ENCODE measurements around the gene CLEC2L. TPM values are rescaled to one million over a fixed set of nuclear protein-coding genes. Genes with fewer than 3 reads are reported as not detected.
A peak's percentile ranks its signal among the peaks of the same experiment; 100 is the strongest.

CLEC2L gene
- total and polyA plus RNA-seq, 9 donors, result 0.15 to 1.5 (median 0.33) TPM; not detected in 6

DNA sequence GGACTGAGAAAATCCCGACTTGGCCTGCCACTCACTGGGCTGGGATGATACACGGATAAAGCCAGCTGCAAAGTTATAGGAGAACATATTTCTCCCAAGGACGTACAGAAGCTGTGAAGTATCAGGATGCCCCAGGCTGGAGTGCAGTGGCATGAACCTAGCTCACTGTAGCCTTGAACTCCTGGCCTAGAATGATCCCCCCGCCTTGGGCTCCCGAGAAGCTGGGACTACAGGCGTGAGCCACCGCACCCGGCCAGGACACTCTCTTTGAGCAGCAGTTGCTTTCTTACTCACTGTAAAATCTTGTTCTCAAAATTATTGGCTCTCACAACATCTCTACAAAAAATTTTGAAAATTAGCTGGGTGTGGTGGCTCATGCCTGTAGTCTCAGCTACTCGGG, 50.4 kb downstream of the CLEC2L start:
- H3K27ac ChIP-seq, result no peak overlapping the region
- H3K9me3 ChIP-seq, result no peaks in the 10 kb centered on the region
- TF ChIP-seq EP300 (IDR thresholded peaks at IDR 0.05) (no peak), POLR2A (IDR thresholded peaks at IDR 0.05) (no peak)
- TF ChIP-seq, protein P1, sequence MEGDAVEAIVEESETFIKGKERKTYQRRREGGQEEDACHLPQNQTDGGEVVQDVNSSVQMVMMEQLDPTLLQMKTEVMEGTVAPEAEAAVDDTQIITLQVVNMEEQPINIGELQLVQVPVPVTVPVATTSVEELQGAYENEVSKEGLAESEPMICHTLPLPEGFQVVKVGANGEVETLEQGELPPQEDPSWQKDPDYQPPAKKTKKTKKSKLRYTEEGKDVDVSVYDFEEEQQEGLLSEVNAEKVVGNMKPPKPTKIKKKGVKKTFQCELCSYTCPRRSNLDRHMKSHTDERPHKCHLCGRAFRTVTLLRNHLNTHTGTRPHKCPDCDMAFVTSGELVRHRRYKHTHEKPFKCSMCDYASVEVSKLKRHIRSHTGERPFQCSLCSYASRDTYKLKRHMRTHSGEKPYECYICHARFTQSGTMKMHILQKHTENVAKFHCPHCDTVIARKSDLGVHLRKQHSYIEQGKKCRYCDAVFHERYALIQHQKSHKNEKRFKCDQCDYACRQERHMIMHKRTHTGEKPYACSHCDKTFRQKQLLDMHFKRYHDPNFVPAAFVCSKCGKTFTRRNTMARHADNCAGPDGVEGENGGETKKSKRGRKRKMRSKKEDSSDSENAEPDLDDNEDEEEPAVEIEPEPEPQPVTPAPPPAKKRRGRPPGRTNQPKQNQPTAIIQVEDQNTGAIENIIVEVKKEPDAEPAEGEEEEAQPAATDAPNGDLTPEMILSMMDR (IDR thresholded peaks at IDR 0.05), result no peak
- no peak for DNase-seq
- no peak overlapping the region for H3K4me3 ChIP-seq
- no peaks in the 10 kb centered on the region for H3K36me3 ChIP-seq
- intact Hi-C loops (cut with DNase I), result no loop called here
- no peaks in the 10 kb centered on the region for H3K4me1 ChIP-seq (ENCODE audit: insufficient read depth)
- WGBS, 3 donors, result 90 to 91% (median 90%) methylated on average over 9 of the region's 9 CpGs
- no peaks in the 10 kb centered on the region for H3K27me3 ChIP-seq

GRCh38 chr7:139574618-139575337, 51.3 kb downstream of the CLEC2L start:
- intact Hi-C loops (cut with DNase I), result no loop called here
- H3K4me1 ChIP-seq (ENCODE audit: insufficient read depth), result no peaks in the 10 kb centered on the region
- WGBS, 3 donors, result 90 to 93% (median 91%) methylated on average over 16 of the region's 16 CpGs
- H3K4me3 ChIP-seq, result no peak overlapping the region
- no peaks in the 10 kb centered on the region for H3K36me3 ChIP-seq
- no peaks in the 10 kb centered on the region for H3K9me3 ChIP-seq
- no peaks in the 10 kb centered on the region for H3K27me3 ChIP-seq
- no peak for DNase-seq
- H3K27ac ChIP-seq, result no peak overlapping the region
- TF ChIP-seq, protein P1 (IDR thresholded peaks at IDR 0.05), result no peak

GRCh38 chr7:139575338-139575680, 51.8 kb downstream of the CLEC2L start:
- intact Hi-C loops (cut with DNase I), result no loop called here
- Histone ChIP-seq H3K4me3 (no peak overlapping the region), H3K36me3 (no peaks in the 10 kb centered on the region), H3K27ac (no peak overlapping the region), H3K4me1 (ENCODE audit: insufficient read depth) (no peaks in the 10 kb centered on the region), H3K27me3 (no peaks in the 10 kb centered on the region), H3K9me3 (no peaks in the 10 kb centered on the region)
- no peak for DNase-seq
- 90 to 92% (median 91%) methylated on average over 6 of the region's 6 CpGs for WGBS, 3 donors
- TF ChIP-seq POLR2A (IDR thresholded peaks at IDR 0.05) (no peak), EP300 (IDR thresholded peaks at IDR 0.05) (no peak)
- TF ChIP-seq, protein P1 (IDR thresholded peaks at IDR 0.05), result no peak

DNA sequence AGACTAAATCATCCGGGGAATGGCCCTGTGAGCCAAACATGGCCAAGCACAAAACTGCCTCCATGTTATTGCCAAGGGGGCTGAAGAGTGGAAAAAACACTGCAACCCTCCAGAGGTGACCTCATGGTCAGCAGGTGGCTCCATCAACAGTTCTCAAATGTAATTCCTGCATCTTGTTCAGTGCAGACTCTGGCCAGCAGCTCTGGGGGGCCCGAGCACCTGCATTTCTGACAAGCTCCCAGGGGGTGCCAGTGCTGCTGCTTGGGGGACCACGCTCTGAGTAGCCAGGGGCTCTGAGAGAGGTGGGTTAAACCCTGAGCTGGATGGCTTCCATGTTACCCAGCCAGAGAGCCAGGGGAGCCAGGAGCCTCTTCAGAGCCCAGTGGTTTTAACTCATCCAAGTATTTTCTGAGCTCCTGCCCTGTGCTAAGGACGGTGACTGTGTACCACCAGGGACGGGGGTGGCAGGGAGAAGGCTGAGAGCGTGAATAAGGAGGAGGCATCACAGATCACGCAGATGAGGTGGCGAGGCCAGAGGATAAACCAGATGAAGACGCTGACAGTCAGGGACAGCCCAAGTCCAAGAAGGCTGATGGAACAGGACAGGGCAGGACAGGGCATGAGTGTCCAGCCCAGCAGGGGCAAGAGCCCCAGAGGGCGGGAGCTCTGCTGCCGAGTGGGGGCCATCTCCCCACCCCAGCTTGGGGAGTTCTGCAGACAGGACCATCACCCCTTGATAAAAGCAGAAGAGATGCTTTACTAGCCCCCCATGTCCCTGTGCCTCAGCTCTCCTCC, 52.9 kb downstream of the CLEC2L start:
- TF ChIP-seq EP300 (IDR thresholded peaks at IDR 0.05) (no peak), POLR2A (IDR thresholded peaks at IDR 0.05) (no peak)
- TF ChIP-seq, protein P1 (IDR thresholded peaks at IDR 0.05), result no peak
- Histone ChIP-seq H3K27ac (no peak overlapping the region), H3K9me3 (no peaks in the 10 kb centered on the region), H3K27me3 (no peaks in the 10 kb centered on the region), H3K4me1 (ENCODE audit: insufficient read depth) (no peaks in the 10 kb centered on the region), H3K4me3 (no peak overlapping the region), H3K36me3 (no peaks in the 10 kb centered on the region)
- intact Hi-C loops (cut with DNase I), result no loop called here
- WGBS, 3 donors, result 93 to 94% (median 93%) methylated on average over 11 of the region's 11 CpGs
- peak in 1 of 5 donors; percentile 5 for DNase-seq
